Right lung (tissue), 5 donors: Measurements from ENCODE around the gene RER1. TPM values are rescaled to one million over a fixed set of nuclear protein-coding genes. Genes with fewer than 3 reads are reported as not detected.

Experiments used
- DNase-seq, 2 donors: peaks; one replicate each; pipeline ENCODE4 v3.0.0-alpha.2; 2013
- polyA plus RNA-seq, 5 donors: library from polyadenylated mRNA; unstranded; fragments of 120-200 nt; gene quantifications; one replicate each; pipeline versions ENCODE4 v1.2.1 to v1.2.3, GENCODE V29; 2013; ENCODE audit warnings: inconsistent platforms in 1 of 5, low replicate concordance in 1 of 5; ENCODE audit not compliant: insufficient read length in 5 of 5, insufficient read depth in 1 of 5

RER1 gene
- polyA plus RNA-seq, 5 donors = 99.8 to 109 (median 104) TPM

GRCh38 chr1:2386636-2387611, 4.7 kb upstream of the RER1 start:
- DNase-seq = no peak

DNA sequence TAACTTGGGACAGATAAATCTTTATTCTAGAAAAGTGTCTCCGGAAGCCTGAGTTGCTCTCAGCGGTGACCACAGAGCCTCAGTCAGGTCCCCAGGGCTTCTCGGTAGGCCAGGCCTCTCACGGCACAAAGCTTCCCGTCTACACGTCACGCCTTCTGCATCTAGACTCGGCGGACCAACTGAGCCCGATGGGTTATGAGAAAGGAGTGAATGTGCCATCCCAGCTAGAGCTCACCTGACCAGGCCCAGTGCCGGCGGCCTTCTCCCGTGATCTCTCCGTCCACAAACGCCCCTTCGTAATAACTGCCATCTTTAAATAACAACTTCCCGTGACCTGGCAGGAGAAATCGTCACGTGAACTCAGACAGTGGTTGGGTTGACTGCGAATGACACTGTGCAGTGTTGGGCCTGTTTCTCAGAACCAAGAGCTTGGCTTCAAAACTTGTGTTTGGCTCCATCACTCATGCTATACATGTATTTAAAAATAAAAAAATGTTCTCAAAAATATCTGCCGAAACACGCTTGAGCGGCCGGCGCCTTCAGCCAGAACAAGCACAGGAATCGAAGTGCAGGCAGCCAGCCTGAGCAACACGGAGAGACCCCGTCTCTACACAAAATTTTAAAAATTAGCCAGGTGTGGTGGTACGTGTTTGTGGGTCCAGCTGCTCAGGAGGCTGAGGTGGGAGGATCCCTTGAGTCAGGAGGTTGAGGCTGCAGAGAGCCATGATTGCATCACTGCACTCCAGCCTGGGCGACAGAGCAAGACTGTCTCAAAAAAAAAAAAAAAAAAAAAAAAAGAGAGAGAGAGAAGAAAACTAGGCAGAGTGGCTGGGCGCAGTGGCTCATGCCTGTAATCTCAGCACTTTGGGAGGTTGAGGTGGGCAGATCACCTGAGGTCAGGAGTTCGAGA, 3.4 kb upstream of the RER1 start:
- no peak for DNase-seq

- DNase-seq = no peak
Measured at GRCh38 chr1:2389644-2390043, 2.0 kb upstream of the RER1 start.

- DNase-seq = no peak
Measured at GRCh38 chr1:2391931-2392509, 379 bp downstream of the RER1 start.

DNA sequence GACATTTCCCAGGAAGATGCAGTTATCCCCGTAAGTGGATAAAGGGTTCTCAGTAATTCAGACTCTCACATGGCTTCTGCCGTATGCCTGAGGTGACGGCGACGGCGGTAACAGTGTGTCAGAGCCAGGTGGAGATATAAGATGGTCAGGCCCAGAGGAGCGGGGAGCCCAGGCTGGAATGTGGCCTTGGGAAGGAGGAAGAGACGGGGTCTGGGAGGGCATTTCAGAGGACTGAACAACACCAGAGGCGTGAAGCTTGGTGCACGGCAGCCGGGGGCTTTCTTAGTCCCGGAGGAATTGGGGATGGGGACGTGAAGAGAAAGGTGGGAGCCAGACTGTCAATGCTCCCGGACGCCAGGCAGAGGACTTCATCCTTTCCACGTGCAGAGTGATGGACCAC, 1.0 kb downstream of the RER1 start:
- no peak for DNase-seq

GRCh38 chr1:2393471-2393877, 1.8 kb downstream of the RER1 start:
- no peak for DNase-seq

DNA sequence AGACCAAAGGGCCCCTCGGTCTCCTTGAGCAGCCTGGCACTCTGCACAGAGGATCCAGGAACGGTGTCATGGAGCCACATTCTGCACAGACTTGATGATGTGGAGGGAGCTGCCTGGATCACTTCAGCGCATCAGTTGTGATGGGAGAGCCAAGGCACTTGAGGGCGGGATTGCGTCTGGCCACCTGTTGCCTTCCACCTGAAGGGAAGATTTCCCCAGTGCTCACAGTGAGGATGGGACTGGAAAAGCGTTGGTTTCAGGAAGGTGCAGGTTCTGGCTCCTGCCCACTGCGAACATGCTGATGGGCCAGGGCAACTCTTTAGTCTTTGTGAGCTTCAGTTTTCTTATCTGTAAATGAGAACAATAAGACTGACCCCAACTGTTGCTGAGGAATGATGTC, 2.6 kb downstream of the RER1 start:
- DNase-seq = no peak

GRCh38 chr1:2394761-2395160, 3.1 kb downstream of the RER1 start:
- no peak for DNase-seq

DNA sequence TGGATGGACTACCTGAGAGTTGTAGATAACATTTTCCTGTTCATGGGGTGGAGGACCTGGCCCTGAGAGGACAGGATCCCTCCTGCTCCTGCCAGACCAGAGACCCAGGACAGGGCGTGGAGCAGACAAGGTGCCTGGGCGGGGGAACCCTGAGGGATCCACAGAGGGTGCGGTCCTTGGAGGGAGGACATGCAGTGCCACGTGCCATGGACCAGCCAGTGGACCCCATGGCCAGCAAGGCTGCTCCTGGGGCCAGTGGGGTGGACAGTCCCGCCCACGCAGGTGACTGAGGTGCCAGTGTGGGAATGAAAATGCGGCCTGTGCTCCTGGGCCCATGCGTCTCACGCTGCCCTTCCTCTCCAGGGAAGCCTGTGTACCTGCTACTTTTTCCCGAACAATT, 3.6 kb downstream of the RER1 start:
- DNase-seq = no peak

DNA sequence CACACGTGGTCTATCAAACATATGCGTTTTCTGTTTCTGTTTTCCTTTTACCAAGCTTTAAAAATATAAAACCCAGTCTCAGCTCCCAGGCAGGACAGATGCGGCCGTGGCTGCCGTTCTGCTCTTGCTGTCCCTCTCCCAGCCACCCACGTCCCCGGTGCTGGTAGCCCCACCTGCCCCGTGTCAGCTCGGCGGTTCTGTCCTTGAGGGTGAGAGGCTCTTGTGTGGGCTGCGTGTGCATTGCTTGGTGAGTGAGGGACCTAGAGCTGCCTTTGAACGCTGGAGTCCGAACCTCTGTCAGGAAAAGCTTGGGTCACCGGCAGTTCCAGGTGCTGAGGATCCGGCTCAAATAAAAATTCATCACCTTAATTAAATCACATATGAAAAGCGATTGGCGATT, 4.4 kb downstream of the RER1 start:
- DNase-seq = no peak

DNA sequence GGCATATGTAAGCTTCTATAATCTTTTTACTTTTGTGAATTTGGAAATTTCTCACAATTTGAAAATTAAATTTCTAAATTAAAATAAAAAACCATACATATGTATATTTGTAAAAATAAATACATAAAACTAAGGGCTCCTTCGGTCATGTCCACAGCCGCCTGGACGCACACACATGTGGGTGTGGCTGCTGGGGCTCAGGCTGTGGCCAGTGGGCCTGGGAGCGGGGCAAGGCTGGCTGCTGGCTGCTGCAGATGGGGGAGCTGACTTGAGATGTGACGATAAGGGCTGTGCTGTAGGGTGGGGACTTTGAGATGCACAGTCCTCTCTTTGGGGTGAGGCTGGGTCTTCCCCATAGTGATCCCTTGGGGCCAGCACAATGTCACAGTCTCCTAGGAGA, 4.8 kb downstream of the RER1 start:
- DNase-seq = no peak

DNA sequence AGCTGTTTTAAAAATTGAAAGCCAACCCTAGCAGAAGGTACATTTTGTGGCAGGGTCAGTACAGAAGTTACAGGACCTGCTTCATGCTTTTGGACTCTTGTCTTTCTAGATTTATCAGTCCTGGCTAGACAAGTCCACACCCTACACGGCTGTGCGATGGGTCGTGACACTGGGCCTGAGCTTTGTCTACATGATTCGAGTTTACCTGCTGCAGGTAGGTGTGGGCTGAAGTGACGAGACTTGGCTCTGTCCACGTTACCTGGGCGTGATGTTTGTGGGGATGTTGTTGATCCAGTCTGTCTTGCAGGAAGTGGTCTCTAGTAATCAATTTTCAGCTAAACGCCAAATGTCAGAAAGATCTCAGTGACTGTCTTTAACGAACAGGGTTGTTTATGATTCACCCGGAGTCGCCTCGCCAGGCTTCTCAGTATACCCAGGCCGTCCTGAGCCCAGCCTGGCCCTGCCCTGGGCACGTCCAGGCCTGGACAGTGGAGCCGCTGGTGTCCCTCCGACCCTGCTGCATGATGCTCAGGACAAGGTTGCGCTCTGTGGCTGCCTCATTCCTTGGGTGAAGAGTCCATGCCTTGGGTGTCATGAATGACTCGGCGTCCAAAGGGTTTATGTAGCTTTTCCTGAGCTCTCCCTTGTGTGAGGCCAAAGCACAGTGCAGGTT, 5.5 kb downstream of the RER1 start:
- DNase-seq = no peak

DNA sequence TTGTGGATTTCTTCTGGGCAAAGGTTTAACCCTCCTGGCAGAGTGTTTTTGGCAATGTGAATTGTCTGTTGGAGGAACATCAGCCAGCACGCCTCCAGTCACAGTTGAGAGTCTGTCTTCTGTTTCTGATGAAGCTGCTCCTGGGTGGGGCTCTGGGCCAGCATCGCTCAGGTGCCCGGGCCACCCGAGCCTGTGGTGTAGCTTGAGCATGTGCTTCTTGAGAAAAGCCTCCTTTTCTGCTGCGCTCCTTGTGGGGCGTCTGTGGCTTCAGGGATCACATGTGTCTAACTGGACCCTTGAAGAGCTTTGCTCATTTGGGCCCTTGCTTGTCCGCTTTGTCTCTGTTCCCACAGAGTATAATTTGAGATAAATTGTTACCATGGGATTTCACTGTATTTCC, 7.2 kb downstream of the RER1 start:
- no peak for DNase-seq

DNA sequence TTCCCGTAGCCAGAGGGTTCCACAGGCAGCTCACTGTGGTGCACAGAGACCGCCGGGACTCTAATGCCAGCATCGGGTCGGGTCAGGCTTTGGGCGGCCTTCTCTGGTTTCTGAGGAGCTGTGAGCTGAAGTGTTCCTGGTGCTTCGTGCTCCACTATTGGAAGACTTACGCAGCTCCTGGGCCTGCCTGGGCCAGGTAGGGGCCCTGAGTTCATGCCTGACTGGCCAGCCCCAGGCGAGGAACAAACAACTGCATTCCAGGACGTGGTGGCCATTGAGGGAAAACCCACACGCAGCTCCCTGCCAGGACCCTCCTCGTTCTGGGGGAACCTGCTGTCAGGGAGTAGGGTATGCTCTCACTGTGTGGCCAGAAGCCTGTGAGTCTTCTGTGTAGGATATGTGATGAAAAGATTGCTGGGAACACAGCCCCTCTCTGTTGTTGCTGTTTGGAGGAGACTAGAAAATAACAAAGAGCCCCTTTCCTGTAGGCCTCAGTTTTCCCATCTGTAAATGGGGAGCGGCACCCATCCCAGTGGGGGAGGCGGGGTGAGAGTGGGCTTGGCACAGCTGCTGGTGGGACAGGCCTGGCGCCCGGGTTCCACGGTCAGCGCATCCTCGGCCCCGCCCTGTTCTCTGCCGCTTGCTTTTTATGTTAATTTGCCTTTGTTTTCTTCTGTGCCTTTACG, 8.4 kb downstream of the RER1 start:
- DNase-seq = no peak

DNA sequence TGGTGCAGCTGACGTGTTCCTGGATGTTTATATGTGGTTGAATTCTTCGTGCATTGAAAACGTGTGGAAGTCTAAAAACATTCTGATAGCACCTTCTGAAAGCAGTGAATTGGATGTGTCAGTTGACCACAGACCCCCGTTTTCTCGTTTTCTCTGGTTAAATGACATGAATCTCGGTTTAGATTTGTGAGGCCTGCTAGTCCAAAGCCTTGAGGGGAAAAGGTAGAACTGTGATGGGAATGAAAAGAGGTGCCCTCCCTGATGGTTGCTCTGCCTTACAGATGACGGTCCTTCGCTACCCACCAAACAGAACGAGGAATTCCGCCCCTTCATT, 8.9 kb downstream of the RER1 start:
- no peak for DNase-seq

- DNase-seq = no peak
Measured at GRCh38 chr1:2400950-2401649, 9.5 kb downstream of the RER1 start.

DNA sequence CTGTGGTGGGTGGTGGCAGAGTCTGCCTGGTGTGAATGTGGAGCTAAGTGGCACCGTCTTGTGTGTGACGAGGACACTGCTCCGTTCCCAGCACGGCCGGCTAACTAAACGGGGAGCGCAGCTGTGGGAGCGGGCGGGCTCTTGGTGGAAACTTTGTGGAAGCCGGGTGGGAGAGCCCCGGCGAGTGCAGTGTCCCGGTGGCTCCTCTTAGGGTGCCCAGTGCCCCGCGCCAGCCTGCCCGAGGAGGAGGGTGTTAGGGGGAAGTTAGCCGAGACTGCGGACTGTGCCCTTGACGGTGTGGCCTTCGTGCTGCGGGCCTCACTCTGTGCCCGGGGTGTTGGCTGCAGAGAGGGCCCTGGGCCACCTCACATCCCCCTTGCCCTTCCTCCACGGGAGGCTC, 10.8 kb downstream of the RER1 start:
- no peak for DNase-seq

- DNase-seq = no peak
Measured at GRCh38 chr1:2403273-2403672, 11.6 kb downstream of the RER1 start.

DNA sequence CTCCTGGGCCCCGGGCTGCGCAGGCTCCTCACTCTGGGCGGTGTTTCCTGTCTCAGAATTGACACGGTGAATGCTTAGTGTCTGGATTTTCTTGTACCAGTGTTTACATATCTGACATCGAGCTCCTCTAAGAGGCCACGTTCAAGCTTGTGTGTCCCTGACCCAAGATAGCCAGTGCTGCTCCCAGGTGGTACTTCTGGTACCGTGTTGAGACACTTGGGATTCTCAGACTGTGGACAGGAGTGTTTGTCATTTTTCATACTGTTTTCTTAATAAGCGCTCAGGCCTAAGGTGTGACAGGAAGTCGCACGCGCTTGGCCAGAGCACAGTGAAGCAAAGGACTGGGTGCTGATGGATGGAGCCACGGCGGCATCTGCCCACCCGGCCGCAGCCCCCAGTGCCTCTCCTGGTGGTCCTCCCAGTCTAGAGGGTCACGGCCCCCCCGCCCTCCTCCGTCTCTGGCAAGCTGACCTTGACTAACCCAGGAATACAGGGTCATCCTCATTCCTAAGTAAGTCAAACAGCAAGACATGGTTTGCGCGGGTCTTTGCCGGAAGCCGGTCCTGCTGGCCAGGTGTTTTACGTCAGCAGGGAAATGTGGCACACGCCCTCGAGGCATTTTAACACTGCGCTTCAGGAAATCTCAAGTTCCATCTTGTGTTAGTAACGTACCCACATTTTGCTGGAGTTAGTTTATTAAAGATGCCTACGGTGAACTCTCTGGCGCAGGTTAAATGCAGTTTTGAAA, 12.7 kb downstream of the RER1 start:
- no peak for DNase-seq
